H1 (cell line): Measurements from ENCODE around the gene CTXN1. TPM values are rescaled to one million over a fixed set of nuclear protein-coding genes. Genes with fewer than 3 reads are reported as not detected.

Experiments
- CTCF ChIA-PET: fragments of 300-600 bp; sonication (Branson Sonifier 250); formaldehyde crosslinking; loops from one replicate; lab custom pipeline; 2021; ENCODE audit not compliant: partially characterized antibody; lab: Charles Lee
- POLR2A ChIA-PET: fragments of 300-600 bp; sonication (Branson Sonifier 250); formaldehyde crosslinking; loops from one replicate; lab custom pipeline; 2021; ENCODE audit warnings: inconsistent platforms; ENCODE audit not compliant: partially characterized antibody; lab: Charles Lee
- DNase-seq, 2 experiments: peaks; one replicate each; pipeline versions ENCODE4 v3.0.0 to v3.0.0-alpha.2; 2010 to 2022; ENCODE audit warnings: low spot score in 2 of 2, low read depth in 1 of 2, mixed read lengths in 1 of 2
- FAIRE-seq: peaks from 2 replicates; lab custom pipeline; 2011; peaks lifted over from hg19 to GRCh38; lab: Jason Lieb, UNC
- H2AFZ ChIP-seq: 2 replicates; pipeline ENCODE4 v1.8.1; 2012; ENCODE audit warnings: low read length, inconsistent platforms
- H2AK5ac ChIP-seq: 2 replicates; pipeline ENCODE4 v1.6.1; 2013; ENCODE audit warnings: low read depth, low read length
- H2BK120ac ChIP-seq: replicated peaks from 2 replicates; pipeline ENCODE3; 2013; ENCODE audit warnings: low read depth, low read length, inconsistent platforms
- H2BK12ac ChIP-seq: 2 replicates; pipeline ENCODE4 v1.6.1; 2013; ENCODE audit warnings: low read depth, low read length
- H2BK15ac ChIP-seq: 2 replicates; pipeline ENCODE4 v1.6.1; 2013; ENCODE audit warnings: low read length
- H2BK20ac ChIP-seq: 2 replicates; pipeline ENCODE4 v1.6.1; 2013; ENCODE audit warnings: low read length
- H2BK5ac ChIP-seq: 2 replicates; pipeline ENCODE4 v1.6.1; 2013; ENCODE audit warnings: low read depth, low read length
- H3K14ac ChIP-seq: 2 replicates; pipeline ENCODE4 v1.6.1; 2013; ENCODE audit warnings: inconsistent platforms; ENCODE audit not compliant: insufficient read length
- H3K18ac ChIP-seq: 2 replicates; pipeline ENCODE4 v1.6.1; 2013; ENCODE audit warnings: low read length; ENCODE audit errors: extremely low read depth
- H3K23ac ChIP-seq: 2 replicates; pipeline ENCODE4 v1.6.1; 2013; ENCODE audit warnings: inconsistent platforms; ENCODE audit not compliant: insufficient read length
- H3K23me2 ChIP-seq: 2 replicates; pipeline ENCODE4 v1.6.1; 2013; ENCODE audit warnings: low read depth, low read length
- H3K27ac ChIP-seq: 2 replicates; pipeline ENCODE4 v1.6.1; 2011; ENCODE audit warnings: low read depth, low read length, inconsistent platforms
- H3K27me3 ChIP-seq, 4 experiments: replicated peaks in 1 of 4; 1 replicate in 1 of 4; 2 replicates in 3 of 4; pipeline versions ENCODE4 v1.6.1 to v1.8.1; 2011 to 2013; ENCODE audit warnings: low read length in 3 of 4, mild to moderate bottlenecking in 3 of 4, inconsistent platforms in 2 of 4, mixed read lengths in 2 of 4, moderate library complexity in 1 of 4; ENCODE audit not compliant: control insufficient read depth in 3 of 4, insufficient read depth in 3 of 4; ENCODE audit errors: extremely low read depth in 1 of 4
- H3K36me3 ChIP-seq, 4 experiments: 2 replicates each; pipeline versions ENCODE4 v1.6.1 to v1.8.1; 2011 to 2013; ENCODE audit warnings: mild to moderate bottlenecking in 4 of 4, low read length in 3 of 4, moderate library complexity in 2 of 4, control low read depth in 1 of 4, inconsistent platforms in 1 of 4; ENCODE audit not compliant: insufficient read depth in 4 of 4, control insufficient read depth in 2 of 4
- H3K4ac ChIP-seq: replicated peaks from 2 replicates; pipeline ENCODE3; 2013; ENCODE audit warnings: low read length, low read depth, mixed read lengths, inconsistent platforms; ENCODE audit not compliant: insufficient read length
- H3K4me1 ChIP-seq, 4 experiments: replicated peaks in 1 of 4; 1 replicate in 1 of 4; 2 replicates in 3 of 4; pipeline versions ENCODE4 v1.6.1 to v1.8.1; 2011 to 2013; ENCODE audit warnings: low read length in 3 of 4, inconsistent platforms in 2 of 4, mixed read lengths in 1 of 4; ENCODE audit not compliant: insufficient read depth in 4 of 4, control insufficient read depth in 3 of 4
- H3K4me2 ChIP-seq, 2 experiments: 2 replicates each; pipeline versions ENCODE4 v1.6.1 to v1.8.1; 2011 to 2013; ENCODE audit warnings: low read depth in 2 of 2, low read length in 2 of 2, control low read depth in 1 of 2, inconsistent platforms in 1 of 2, mild to moderate bottlenecking in 1 of 2; ENCODE audit not compliant: insufficient read depth in 1 of 2
- H3K4me3 ChIP-seq, 4 experiments: fragments of 200-600, 300-600 bp in 1 of 4; sonication (generic), shearing (Covaris generic), sonication (Bioruptor Twin) in 1 of 4; 2 replicates each; pipeline versions ENCODE4 v1.5.1 to v1.8.1; 2011 to 2016; ENCODE audit warnings: low read length in 4 of 4, low read depth in 3 of 4, control low read depth in 2 of 4, inconsistent platforms in 2 of 4, mild to moderate bottlenecking in 2 of 4, mixed read lengths in 1 of 4, moderate library complexity in 1 of 4; ENCODE audit not compliant: insufficient read depth in 2 of 4; ENCODE audit errors: extremely low read depth in 1 of 4
- H3K56ac ChIP-seq: replicated peaks from 2 replicates; pipeline ENCODE3; 2013; ENCODE audit warnings: low read depth, mild to moderate bottlenecking, mixed read lengths, low read length, inconsistent platforms; ENCODE audit not compliant: insufficient read length
- H3K79me1 ChIP-seq: 2 replicates; pipeline ENCODE4 v1.6.1; 2013; ENCODE audit warnings: low read depth, low read length, control low read depth
- H3K79me2 ChIP-seq, 2 experiments: 2 replicates each; pipeline versions ENCODE4 v1.6.1 to v1.8.1; 2012 to 2013; ENCODE audit warnings: low read length in 2 of 2, mild to moderate bottlenecking in 2 of 2, inconsistent platforms in 1 of 2; ENCODE audit not compliant: insufficient read depth in 2 of 2, control insufficient read depth in 1 of 2
- H3K9ac ChIP-seq, 4 experiments: replicated peaks in 1 of 4; 1 replicate in 1 of 4; 2 replicates in 3 of 4; pipeline versions ENCODE4 v1.6.1 to v1.8.1; 2011 to 2013; ENCODE audit warnings: low read depth in 3 of 4, low read length in 3 of 4, control low read depth in 2 of 4, mild to moderate bottlenecking in 2 of 4, moderate library complexity in 2 of 4, inconsistent platforms in 1 of 4; ENCODE audit errors: extremely low read depth in 1 of 4
- H3K9me3 ChIP-seq, 2 experiments: 2 replicates each; pipeline versions ENCODE4 v1.6.1 to v1.8.1; 2012 to 2013; ENCODE audit warnings: mild to moderate bottlenecking in 2 of 2, moderate library complexity in 2 of 2, control low read depth in 1 of 2, inconsistent platforms in 1 of 2, low read depth in 1 of 2, low read length in 1 of 2, mixed read lengths in 1 of 2; ENCODE audit not compliant: insufficient read depth in 2 of 2
- H4K20me1 ChIP-seq, 2 experiments: replicated peaks in 1 of 2; 2 replicates each; pipeline versions ENCODE3 to v1.8.1; 2011 to 2013; ENCODE audit warnings: inconsistent platforms in 2 of 2, low read length in 2 of 2, mild to moderate bottlenecking in 1 of 2; ENCODE audit not compliant: insufficient read depth in 2 of 2, control insufficient read depth in 1 of 2
- H4K5ac ChIP-seq: 2 replicates; pipeline ENCODE4 v1.6.1; 2013; ENCODE audit warnings: low read length, low read depth, mixed read lengths, inconsistent platforms; ENCODE audit not compliant: insufficient read length
- H4K8ac ChIP-seq: 2 replicates; pipeline ENCODE4 v1.8.0; 2013; ENCODE audit warnings: mild to moderate bottlenecking, moderate library complexity, low read length, inconsistent platforms; ENCODE audit not compliant: insufficient read depth; ENCODE audit errors: extremely low read depth
- H4K91ac ChIP-seq: replicated peaks from 2 replicates; pipeline ENCODE3; 2013; ENCODE audit warnings: low read length, mixed read lengths, inconsistent platforms; ENCODE audit not compliant: insufficient read length
- HDAC2 ChIP-seq, 2 experiments: fragments of 300-600 bp in 1 of 2; sonication (generic) in 1 of 2; IDR thresholded peaks; 2 replicates each; pipeline ENCODE4 v1.6.1; 2011 to 2012; ENCODE audit warnings: low read depth in 2 of 2, low read length in 2 of 2, mild to moderate bottlenecking in 2 of 2, moderate library complexity in 2 of 2, borderline replicate concordance in 1 of 2, inconsistent platforms in 1 of 2
- SAP30 ChIP-seq: fragments of 300-600 bp; sonication (generic); IDR thresholded peaks from 2 replicates; pipeline ENCODE4 v1.7.1; 2012; ENCODE audit warnings: low read length, moderate library complexity, mild to moderate bottlenecking, inconsistent platforms; ENCODE audit not compliant: insufficient read depth, insufficient replicate concordance
- SP1 ChIP-seq: IDR thresholded peaks from 2 replicates; pipeline ENCODE4 v1.6.1; 2011; ENCODE audit warnings: low read depth, low read length
- WGBS, 2 experiments: shearing (Covaris generic) in 1 of 2; methylation state at CpG; one replicate each; pipeline versions ENCODE4 v1.1.6 to v1.1.7; 2013 to 2015; ENCODE audit warnings: low lambda C conversion rate in 2 of 2, mixed read lengths in 2 of 2, inconsistent platforms in 1 of 2, low coverage in 1 of 2, missing lambda C conversion rate in 1 of 2; ENCODE audit not compliant: insufficient replicate concordance in 2 of 2, insufficient coverage in 1 of 2, insufficient read length in 1 of 2; ENCODE audit errors: extremely low coverage in 1 of 2, missing lambda C conversion rate in 1 of 2; 5-methylcytosine and 5-hydroxymethylcytosine counted together
- polyA plus RNA-seq, 7 experiments: library from polyadenylated mRNA; depleted of rRNA in 3 of 7; stranded (reverse) in 5 of 7; unstranded in 2 of 7; fragments of >200 nt in 5 of 7; fragments of 200-250 nt in 2 of 7; gene quantifications; 1 replicate in 5 of 7; 2 replicates in 1 of 7; 4 replicates in 1 of 7; pipeline versions ENCODE4 v1.2.1 to v1.2.3, GENCODE V29; 2011 to 2013; ENCODE audit warnings: missing spikeins in 2 of 7, mixed read lengths in 2 of 7
- total RNA-seq: library from RNA; stranded (reverse); fragmentation: NEBNext Ultra II Directional; extraction: Animal tissue kit (Norgen Biotek cat#: 25700); gene quantifications from 2 replicates; pipeline ENCODE4 v1.2.1, GENCODE V29; 2021

Gene CTXN1
- total and polyA plus RNA-seq, 2 of the 8 experiments (the other 6 are each of a cell fraction or from before 2014, with no cell fraction given): 16.4 to 58.0 TPM

DNA sequence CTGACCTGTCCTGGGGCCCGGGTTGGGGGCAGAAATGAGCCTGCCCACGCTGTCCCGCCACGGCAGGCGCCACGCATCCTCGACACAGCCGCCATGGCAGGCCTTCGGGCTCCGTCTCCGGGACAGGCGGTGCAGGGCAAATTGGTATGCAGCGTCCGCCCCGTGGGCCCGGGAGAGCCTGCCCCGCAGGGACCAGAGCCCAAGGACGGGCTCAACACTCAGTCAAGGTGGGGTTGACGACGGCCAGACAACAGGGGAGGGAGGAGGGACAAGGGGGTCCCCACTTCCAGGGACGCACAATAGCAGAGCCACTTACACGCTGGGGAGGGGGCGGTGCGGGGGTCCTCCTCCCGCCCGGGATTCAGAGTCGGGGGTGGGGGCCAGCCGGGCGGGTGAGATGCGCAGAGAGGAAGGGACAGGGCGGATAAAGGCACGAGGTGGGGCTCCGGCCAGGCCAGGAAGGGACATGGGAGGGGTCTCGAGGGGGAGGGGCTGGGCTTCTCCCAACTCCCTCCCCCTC is 1.2 kb downstream of the CTXN1 start:
- Histone ChIP-seq H2BK15ac (no peak overlapping the region), H3K27me3 (no peaks in the 10 kb centered on the region), H3K9me3 (no peaks in the 10 kb centered on the region), H3K4me1 (peaks cover 0 to 16% (median 6%) of the 10 kb centered on the region in 4 experiments; a peak in 5 of 7 replicates), H3K79me1 (no peaks in the 10 kb centered on the region), H3K4ac (no peak overlapping the region), H3K27ac (no peak overlapping the region), H3K56ac (no peak overlapping the region), H2BK20ac (no peak overlapping the region), H2BK120ac (no peak overlapping the region), H2AFZ (no peak overlapping the region), H4K91ac (no peak overlapping the region), H3K9ac (no peak overlapping the region), H3K23ac (no peak overlapping the region), H3K14ac (no peak overlapping the region), H3K4me3 (peak overlapping the region in 2 of 4 experiments; percentile 3 to 66; a peak in 3 of 8 replicates), H3K36me3 (peaks cover 0 to 3% (median 0%) of the 10 kb centered on the region in 4 experiments; a peak in 2 of 8 replicates), H4K5ac (peak overlapping the region; percentile 65), H2AK5ac (no peak overlapping the region), H3K79me2 (no peaks in the 10 kb centered on the region), H3K18ac (peak overlapping the region; percentile 71; the same call in 1 of the 2 replicates), H4K8ac (peak overlapping the region; percentile 83), H3K4me2 (peak overlapping the region; percentile 4 to 78; a peak in 3 of 4 replicates), H2BK5ac (no peak overlapping the region), H2BK12ac (no peak overlapping the region), H3K23me2 (peaks cover 13% of the 10 kb centered on the region), H4K20me1 (peaks cover 13 to 24% of the 10 kb centered on the region in 2 experiments)
- TF ChIP-seq SAP30: no peak
- 0 out of 4 replicates have a peak, but pooled peaks of 1 of the 2 experiments have one; percentile 12 for TF ChIP-seq HDAC2 (IDR thresholded peaks at IDR 0.05; ENCODE audit: borderline replicate concordance in 1 of 2, low read depth in 2 of 2, low read length in 2 of 2)
- TF ChIP-seq SP1: no peak
- ChIA-PET POLR2A (interaction anchor here (0.7 to 10.6 kb wide), 5 partner anchors 16 to 382 kb away, joined by 3 to 106 read pairs (median 4); partner anchors contain the start of gene TIMM44), CTCF (interaction anchor here (0.5 to 5.7 kb wide), 5 partner anchors 14 to 72 kb away, joined by 3 to 31 read pairs (median 3); no protein-coding TSS in a partner anchor)
- FAIRE-seq: no peak
- peak in 1 of 2 experiments; percentile 62 for DNase-seq
- 73% methylated on average over 22 of the region's 34 CpGs; no CpG with 5 or more reads in 1 of the 2 experiments for WGBS, 2 experiments
